Measurements from ENCODE around the gene WDR5B. TPM values are rescaled to one million over a fixed set of nuclear protein-coding genes. Genes with fewer than 3 reads are reported as not detected.
A peak's percentile ranks its signal among the peaks of the same experiment; 100 is the strongest.

WDR5B gene
- total and polyA plus RNA-seq, 2 of the 8 experiments (the other 6 are each of a cell fraction or from before 2014, with no cell fraction given), result 1.9 to 3.5 TPM

DNA sequence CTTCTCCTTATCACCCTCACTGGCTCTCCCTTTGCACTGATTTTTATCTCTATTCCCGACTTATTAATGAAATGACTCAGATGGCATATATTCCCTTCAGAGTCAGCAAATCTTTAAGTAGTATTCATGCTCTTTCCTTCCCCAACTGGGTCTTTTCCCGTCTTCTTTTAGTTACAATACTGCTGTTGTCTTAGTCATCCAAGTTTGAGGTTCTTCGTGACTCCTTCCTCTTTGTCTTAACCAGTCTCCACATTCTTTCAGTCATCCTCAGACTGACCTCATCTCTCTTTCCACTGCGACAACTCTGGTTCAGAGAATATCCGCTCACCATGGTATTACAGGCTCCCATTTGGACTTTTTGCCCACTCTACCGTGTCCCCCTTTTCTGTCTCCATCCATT, 12.4 kb downstream of the WDR5B start:
- H3K23me2 ChIP-seq (ENCODE audit: low read depth, low read length), result no peaks in the 10 kb centered on the region
- no peak overlapping the region for H3K4me3 ChIP-seq (ENCODE audit: extremely low read depth in 1 of 4, insufficient read depth in 2 of 4, low read depth in 3 of 4, low read length in 4 of 4)
- no peaks in the 10 kb centered on the region for H3K27me3 ChIP-seq (replicated peaks in 1 of 4; ENCODE audit: control insufficient read depth in 3 of 4, extremely low read depth in 1 of 4, insufficient read depth in 3 of 4, low read length in 3 of 4)
- no peak overlapping the region for H3K56ac ChIP-seq (replicated peaks; ENCODE audit: insufficient read length, low read depth, low read length)
- POLR2A ChIA-PET (ENCODE audit: partially characterized antibody), result no interaction called here
- no peaks in the 10 kb centered on the region for H3K79me2 ChIP-seq (ENCODE audit: control insufficient read depth in 1 of 2, insufficient read depth in 2 of 2, low read length in 2 of 2)
- WGBS, 2 experiments (ENCODE audit: extremely low coverage in 1 of 2, insufficient coverage in 1 of 2, insufficient read length in 1 of 2, insufficient replicate concordance in 2 of 2, low coverage in 1 of 2, low lambda C conversion rate in 2 of 2, missing lambda C conversion rate in 1 of 2), result 90% methylated on average over 6 of the region's 6 CpGs; no CpG with 5 or more reads in 1 of the 2 experiments
- no peak overlapping the region for H3K27ac ChIP-seq (ENCODE audit: low read depth, low read length)
- H2AK5ac ChIP-seq (ENCODE audit: low read depth, low read length), result no peak overlapping the region
- no peak overlapping the region for H4K91ac ChIP-seq (replicated peaks; ENCODE audit: insufficient read length, low read length)
- no peak overlapping the region for H2BK5ac ChIP-seq (ENCODE audit: low read depth, low read length)
- no peak overlapping the region for H3K4me2 ChIP-seq (ENCODE audit: insufficient read depth in 1 of 2, low read depth in 2 of 2, low read length in 2 of 2)
- H3K9me3 ChIP-seq (ENCODE audit: insufficient read depth in 2 of 2, low read depth in 1 of 2, low read length in 1 of 2), result no peaks in the 10 kb centered on the region
- H2BK20ac ChIP-seq (ENCODE audit: low read length), result no peak overlapping the region
- FAIRE-seq (no peak), DNase-seq (ENCODE audit: low read depth in 1 of 2, low spot score in 2 of 2) (no peak)
- H3K18ac ChIP-seq (ENCODE audit: extremely low read depth, low read length), result no peak overlapping the region
- H4K8ac ChIP-seq (ENCODE audit: extremely low read depth, insufficient read depth, low read length), result no peak overlapping the region
- no peak overlapping the region for H2BK12ac ChIP-seq (ENCODE audit: low read depth, low read length)
- no peak overlapping the region for H4K5ac ChIP-seq (ENCODE audit: insufficient read length, low read depth, low read length)
- no peak overlapping the region for H2BK120ac ChIP-seq (replicated peaks; ENCODE audit: low read depth, low read length)
- no peaks in the 10 kb centered on the region for H3K4me1 ChIP-seq (replicated peaks in 1 of 4; ENCODE audit: control insufficient read depth in 3 of 4, insufficient read depth in 4 of 4, low read length in 3 of 4)
- CTCF ChIA-PET (ENCODE audit: partially characterized antibody), result interaction anchor here (0.6 to 1.0 kb wide), 2 partner anchors 11 to 871 kb away, joined by 3 read pairs; no protein-coding TSS in a partner anchor
- H3K36me3 ChIP-seq (ENCODE audit: control insufficient read depth in 2 of 4, insufficient read depth in 4 of 4, low read length in 3 of 4), result peaks cover 2 to 28% (median 20%) of the 10 kb centered on the region in 4 experiments
- no peak overlapping the region for H2BK15ac ChIP-seq (ENCODE audit: low read length)
- no peaks in the 10 kb centered on the region for H3K79me1 ChIP-seq (ENCODE audit: low read depth, low read length)
- peak overlapping the region in 1 of 4 experiments; percentile 13; a peak in 1 of 7 replicates for H3K9ac ChIP-seq (replicated peaks in 1 of 4; ENCODE audit: extremely low read depth in 1 of 4, low read depth in 3 of 4, low read length in 3 of 4)
- no peak overlapping the region for H3K4ac ChIP-seq (replicated peaks; ENCODE audit: insufficient read length, low read depth, low read length)
- no peak overlapping the region for H3K23ac ChIP-seq (ENCODE audit: insufficient read length)
- no peaks in the 10 kb centered on the region for H4K20me1 ChIP-seq (replicated peaks in 1 of 2; ENCODE audit: control insufficient read depth in 1 of 2, insufficient read depth in 2 of 2, low read length in 2 of 2)
- no peak overlapping the region for H2AFZ ChIP-seq (ENCODE audit: low read length)
- H3K14ac ChIP-seq (ENCODE audit: insufficient read length), result no peak overlapping the region
- no peak for TF ChIP-seq EZH2 (IDR thresholded peaks at IDR 0.05; ENCODE audit: low read depth, low read length, severe bottlenecking)
- TF ChIP-seq PHF8 (conservative IDR thresholded peaks at IDR 0.05; ENCODE audit: low read depth, low read length), result no peak
- TF ChIP-seq CEBPB (IDR thresholded peaks at IDR 0.05; ENCODE audit: low read depth, low read length), result no peak
- no peak for TF ChIP-seq RBBP5 (IDR thresholded peaks at IDR 0.05; ENCODE audit: borderline replicate concordance, low read depth, low read length)
- no peak for TF ChIP-seq POU5F1 (IDR thresholded peaks at IDR 0.05; ENCODE audit: low read depth, low read length)
- TF ChIP-seq JUN (IDR thresholded peaks at IDR 0.05; ENCODE audit: low read depth, low read length), result no peak
- TF ChIP-seq TCF12 (IDR thresholded peaks at IDR 0.05; ENCODE audit: low read depth, low read length), result no peak
- no peak for TF ChIP-seq SRF (IDR thresholded peaks at IDR 0.05; ENCODE audit: low read depth, low read length)
- no peak for TF ChIP-seq EGR1 (IDR thresholded peaks at IDR 0.05; ENCODE audit: borderline replicate concordance, low read depth, low read length)
- no peak for TF ChIP-seq KDM4A (IDR thresholded peaks at IDR 0.05; ENCODE audit: low read depth, low read length, severe bottlenecking)
- TF ChIP-seq GTF2F1 (IDR thresholded peaks at IDR 0.05; ENCODE audit: borderline replicate concordance, low read depth, low read length), result no peak
- no peak for TF ChIP-seq CREB1 (IDR thresholded peaks at IDR 0.05)
- TF ChIP-seq TEAD4 (IDR thresholded peaks at IDR 0.05; ENCODE audit: low read depth, low read length), result no peak
- no peak for TF ChIP-seq NRF1 (IDR thresholded peaks at IDR 0.05; ENCODE audit: low read depth, low read length)
- TF ChIP-seq USF2 (IDR thresholded peaks at IDR 0.05; ENCODE audit: low read length), result no peak
